ENCODE measurements around the gene APCDD1L.
A peak's percentile ranks its signal among the peaks of the same experiment; 100 is the strongest.
"Not testable (repeated sequence)": the region's sequence is repeated elsewhere in the genome, so short reads cannot be mapped to it uniquely, and the experiment has no call there.

APCDD1L gene

GRCh38 chr20:58428364-58428763, 86.8 kb downstream of the APCDD1L start:
- peaks cover 27% of the 10 kb centered on the region for H3K4me1 ChIP-seq (ENCODE audit: control insufficient read depth, insufficient read depth, low read length)
- H3K9me3 ChIP-seq (ENCODE audit: control insufficient read depth, low read length) = no peaks in the 10 kb centered on the region
- no peaks in the 10 kb centered on the region for H3K27me3 ChIP-seq (replicated peaks; ENCODE audit: control insufficient read depth, insufficient read depth, low read length)
- H3K4me3 ChIP-seq (ENCODE audit: low read length) = no peak overlapping the region
- DNase-seq (ENCODE audit: low read depth) = no peak
- H3K9ac ChIP-seq (ENCODE audit: low read length) = no peak overlapping the region
- peaks cover 21% of the 10 kb centered on the region for H3K36me3 ChIP-seq (ENCODE audit: control insufficient read depth, insufficient read depth, low read length, severe bottlenecking)

- peaks cover 21% of the 10 kb centered on the region for H3K36me3 ChIP-seq (ENCODE audit: control insufficient read depth, insufficient read depth, low read length, severe bottlenecking)
- H3K9ac ChIP-seq (ENCODE audit: low read length) = not testable (repeated sequence)
Observed at GRCh38 chr20:58427571-58427970, 87.6 kb downstream of the APCDD1L start.

DNA sequence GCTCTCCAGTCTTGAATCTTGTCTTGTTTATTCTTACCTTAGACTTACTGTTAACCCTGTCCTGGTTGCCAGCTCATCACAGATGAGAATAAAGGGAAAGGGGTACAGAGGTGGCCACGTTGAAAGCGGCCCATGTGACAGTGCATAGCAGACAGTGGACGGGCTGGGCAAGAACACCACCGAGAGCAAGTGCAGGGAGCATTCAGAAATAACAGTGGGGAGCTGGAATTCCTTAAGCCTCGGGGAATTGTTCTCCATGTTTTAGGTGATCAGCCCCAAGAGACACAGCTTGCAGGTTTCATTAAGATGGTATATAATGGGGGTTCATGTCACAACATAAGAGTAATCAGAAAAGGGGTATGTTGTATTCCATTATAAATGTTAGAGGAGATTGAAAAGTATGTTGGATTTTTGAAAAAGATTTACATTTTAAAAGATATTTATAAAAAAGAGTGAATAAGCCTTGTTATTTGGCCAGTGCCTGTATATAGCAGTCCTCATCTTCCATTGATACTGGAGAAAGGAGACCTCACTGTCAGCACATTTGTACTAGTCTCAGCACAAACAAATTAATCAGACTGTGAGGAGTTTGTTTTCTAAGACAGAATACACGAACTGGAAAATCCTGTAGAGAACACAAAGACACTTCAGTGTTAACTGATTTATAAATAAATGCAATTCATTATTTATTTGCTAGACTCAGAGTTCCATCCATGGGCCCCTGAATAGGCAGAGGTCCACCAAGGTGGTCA, 90.8 kb downstream of the APCDD1L start:
- H3K4me3 ChIP-seq (ENCODE audit: low read length) = no peak overlapping the region
- H3K27me3 ChIP-seq (replicated peaks; ENCODE audit: control insufficient read depth, insufficient read depth, low read length) = no peaks in the 10 kb centered on the region
- H3K9ac ChIP-seq (ENCODE audit: low read length) = no peak overlapping the region
- no peak for DNase-seq (ENCODE audit: low read depth)
- H3K4me1 ChIP-seq (ENCODE audit: control insufficient read depth, insufficient read depth, low read length) = peaks cover 6% of the 10 kb centered on the region
- no peaks in the 10 kb centered on the region for H3K9me3 ChIP-seq (ENCODE audit: control insufficient read depth, low read length)
- peaks cover 28% of the 10 kb centered on the region for H3K36me3 ChIP-seq (ENCODE audit: control insufficient read depth, insufficient read depth, low read length, severe bottlenecking)

More at GRCh38 chr20:58427571-58427970, 87.6 kb downstream of the APCDD1L start:
- peaks cover 19% of the 10 kb centered on the region for H3K4me1 ChIP-seq (ENCODE audit: control insufficient read depth, insufficient read depth, low read length)
- DNase-seq (ENCODE audit: low read depth); H3K9me3 ChIP-seq (ENCODE audit: control insufficient read depth, low read length); H3K27me3 ChIP-seq (replicated peaks; ENCODE audit: control insufficient read depth, insufficient read depth, low read length); H3K4me3 ChIP-seq (ENCODE audit: low read length): not testable (repeated sequence)

- no peak overlapping the region for H3K4me3 ChIP-seq (ENCODE audit: low read length)
- no peak overlapping the region for H3K9ac ChIP-seq (ENCODE audit: low read length)
- no peaks in the 10 kb centered on the region for H3K27me3 ChIP-seq (replicated peaks; ENCODE audit: control insufficient read depth, insufficient read depth, low read length)
- H3K36me3 ChIP-seq (ENCODE audit: control insufficient read depth, insufficient read depth, low read length, severe bottlenecking) = peaks cover 23% of the 10 kb centered on the region
- no peaks in the 10 kb centered on the region for H3K9me3 ChIP-seq (ENCODE audit: control insufficient read depth, low read length)
- H3K4me1 ChIP-seq (ENCODE audit: control insufficient read depth, insufficient read depth, low read length) = peaks cover 6% of the 10 kb centered on the region
- no peak for DNase-seq (ENCODE audit: low read depth)
Observed at GRCh38 chr20:58421497-58421850, 93.7 kb downstream of the APCDD1L start.

DNA sequence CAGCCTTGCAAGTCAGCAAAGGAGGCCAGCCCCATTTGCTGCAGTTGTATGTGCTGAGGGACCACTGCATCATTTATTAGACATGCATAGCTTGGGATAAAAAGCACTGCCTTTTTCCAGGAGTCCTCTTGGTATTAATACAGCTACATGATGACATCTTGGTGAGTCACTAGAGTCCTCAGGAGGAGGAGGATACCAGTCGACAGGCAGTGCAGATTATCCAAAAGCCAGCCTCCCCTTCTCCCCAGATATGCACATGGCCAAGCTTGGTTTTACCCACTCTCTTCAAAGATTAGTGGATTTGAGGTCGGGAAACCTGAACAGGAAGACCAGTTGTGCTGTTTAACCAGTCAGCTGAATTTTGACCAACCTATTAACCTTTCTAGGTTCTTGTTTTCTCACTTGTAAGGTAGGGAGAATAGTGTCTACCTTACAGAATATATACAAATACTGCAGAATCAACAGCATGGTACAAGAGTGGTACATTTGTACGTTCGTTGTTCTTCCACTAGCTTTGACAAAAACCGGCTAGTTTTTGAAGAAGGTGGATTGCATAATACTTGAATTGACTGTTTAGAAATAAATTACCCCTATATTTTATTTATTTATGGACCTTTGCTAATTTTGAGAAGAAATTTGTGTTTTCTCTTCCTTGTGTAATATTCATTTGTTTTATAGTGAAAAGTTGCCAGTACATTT, 94.3 kb downstream of the APCDD1L start:
- Histone ChIP-seq H3K36me3 (ENCODE audit: control insufficient read depth, insufficient read depth, low read length, severe bottlenecking) (peaks cover 23% of the 10 kb centered on the region), H3K9ac (ENCODE audit: low read length) (no peak overlapping the region), H3K27me3 (replicated peaks; ENCODE audit: control insufficient read depth, insufficient read depth, low read length) (no peaks in the 10 kb centered on the region), H3K4me1 (ENCODE audit: control insufficient read depth, insufficient read depth, low read length) (peaks cover 6% of the 10 kb centered on the region), H3K4me3 (ENCODE audit: low read length) (no peak overlapping the region), H3K9me3 (ENCODE audit: control insufficient read depth, low read length) (no peaks in the 10 kb centered on the region)
- DNase-seq (ENCODE audit: low read depth) = peak; percentile 42

- no peaks in the 10 kb centered on the region for H3K9me3 ChIP-seq (ENCODE audit: control insufficient read depth, low read length)
- peaks cover 6% of the 10 kb centered on the region for H3K4me1 ChIP-seq (ENCODE audit: control insufficient read depth, insufficient read depth, low read length)
- no peak overlapping the region for H3K9ac ChIP-seq (ENCODE audit: low read length)
- DNase-seq (ENCODE audit: low read depth) = no peak
- no peaks in the 10 kb centered on the region for H3K27me3 ChIP-seq (replicated peaks; ENCODE audit: control insufficient read depth, insufficient read depth, low read length)
- no peak overlapping the region for H3K4me3 ChIP-seq (ENCODE audit: low read length)
- peaks cover 18% of the 10 kb centered on the region for H3K36me3 ChIP-seq (ENCODE audit: control insufficient read depth, insufficient read depth, low read length, severe bottlenecking)
Observed at GRCh38 chr20:58418949-58419748, 96.0 kb downstream of the APCDD1L start.

GRCh38 chr20:58417438-58417837, 97.8 kb downstream of the APCDD1L start:
- H3K9ac ChIP-seq (ENCODE audit: low read length) = no peak overlapping the region
- no peaks in the 10 kb centered on the region for H3K27me3 ChIP-seq (replicated peaks; ENCODE audit: control insufficient read depth, insufficient read depth, low read length)
- H3K4me1 ChIP-seq (ENCODE audit: control insufficient read depth, insufficient read depth, low read length) = peaks cover 6% of the 10 kb centered on the region
- DNase-seq (ENCODE audit: low read depth) = no peak
- no peak overlapping the region for H3K4me3 ChIP-seq (ENCODE audit: low read length)
- H3K36me3 ChIP-seq (ENCODE audit: control insufficient read depth, insufficient read depth, low read length, severe bottlenecking) = peaks cover 15% of the 10 kb centered on the region
- no peaks in the 10 kb centered on the region for H3K9me3 ChIP-seq (ENCODE audit: control insufficient read depth, low read length)

GRCh38 chr20:58416835-58417234, 98.4 kb downstream of the APCDD1L start:
- Histone ChIP-seq H3K9ac (ENCODE audit: low read length) (no peak overlapping the region), H3K4me3 (ENCODE audit: low read length) (no peak overlapping the region), H3K9me3 (ENCODE audit: control insufficient read depth, low read length) (no peaks in the 10 kb centered on the region), H3K27me3 (replicated peaks; ENCODE audit: control insufficient read depth, insufficient read depth, low read length) (no peaks in the 10 kb centered on the region), H3K36me3 (ENCODE audit: control insufficient read depth, insufficient read depth, low read length, severe bottlenecking) (peaks cover 15% of the 10 kb centered on the region), H3K4me1 (ENCODE audit: control insufficient read depth, insufficient read depth, low read length) (peaks cover 6% of the 10 kb centered on the region)
- DNase-seq (ENCODE audit: low read depth) = no peak

DNA sequence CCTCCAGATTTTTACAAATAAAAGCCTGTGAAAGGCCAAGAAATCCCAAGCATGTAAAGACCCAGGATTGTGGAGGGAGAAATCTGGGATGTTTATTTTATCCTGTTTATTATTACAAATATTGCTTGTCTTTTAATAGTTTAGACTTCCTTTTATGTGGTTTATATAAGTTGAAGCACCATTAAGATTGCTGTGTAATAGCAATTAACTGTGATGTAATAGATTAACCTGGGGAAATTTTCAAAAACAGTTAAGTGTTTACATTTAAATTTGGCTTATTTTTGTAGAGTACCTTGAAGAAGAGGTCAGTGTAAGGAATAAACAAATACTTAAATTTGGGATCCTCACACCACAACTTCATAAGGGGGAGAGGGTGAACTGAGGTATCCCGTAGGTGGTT, 99.1 kb downstream of the APCDD1L start:
- Histone ChIP-seq H3K4me3 (ENCODE audit: low read length) (no peak overlapping the region), H3K27me3 (replicated peaks; ENCODE audit: control insufficient read depth, insufficient read depth, low read length) (no peaks in the 10 kb centered on the region), H3K4me1 (ENCODE audit: control insufficient read depth, insufficient read depth, low read length) (peaks cover 5% of the 10 kb centered on the region), H3K36me3 (ENCODE audit: control insufficient read depth, insufficient read depth, low read length, severe bottlenecking) (peaks cover 15% of the 10 kb centered on the region), H3K9ac (ENCODE audit: low read length) (no peak overlapping the region), H3K9me3 (ENCODE audit: control insufficient read depth, low read length) (no peaks in the 10 kb centered on the region)
- DNase-seq (ENCODE audit: low read depth) = no peak

DNA sequence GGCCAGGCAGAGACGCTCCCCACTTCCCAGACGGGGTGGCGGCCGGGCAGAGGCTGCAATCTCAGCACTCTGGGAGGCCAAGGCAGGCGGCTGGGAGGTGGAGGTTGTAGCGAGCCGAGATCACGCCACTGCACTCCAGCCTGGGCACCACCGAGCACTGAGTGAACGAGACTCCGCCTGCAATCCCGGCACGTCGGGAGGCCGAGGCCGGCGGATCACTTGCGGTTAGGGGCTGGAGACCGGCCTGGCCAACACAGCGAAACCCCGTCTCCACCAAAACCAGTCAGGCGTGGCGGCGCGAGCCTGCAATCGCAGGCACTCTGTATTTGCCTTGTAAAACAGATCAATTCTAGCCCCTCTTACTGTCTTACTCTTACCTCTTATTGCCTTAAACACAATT, 100.4 kb downstream of the APCDD1L start:
- not testable (repeated sequence) for H3K27me3 ChIP-seq (replicated peaks; ENCODE audit: control insufficient read depth, insufficient read depth, low read length); H3K9me3 ChIP-seq (ENCODE audit: control insufficient read depth, low read length); H3K9ac ChIP-seq (ENCODE audit: low read length); DNase-seq (ENCODE audit: low read depth); H3K4me1 ChIP-seq (ENCODE audit: control insufficient read depth, insufficient read depth, low read length); H3K4me3 ChIP-seq (ENCODE audit: low read length)
- H3K36me3 ChIP-seq (ENCODE audit: control insufficient read depth, insufficient read depth, low read length, severe bottlenecking) = peaks cover 11% of the 10 kb centered on the region

DNA sequence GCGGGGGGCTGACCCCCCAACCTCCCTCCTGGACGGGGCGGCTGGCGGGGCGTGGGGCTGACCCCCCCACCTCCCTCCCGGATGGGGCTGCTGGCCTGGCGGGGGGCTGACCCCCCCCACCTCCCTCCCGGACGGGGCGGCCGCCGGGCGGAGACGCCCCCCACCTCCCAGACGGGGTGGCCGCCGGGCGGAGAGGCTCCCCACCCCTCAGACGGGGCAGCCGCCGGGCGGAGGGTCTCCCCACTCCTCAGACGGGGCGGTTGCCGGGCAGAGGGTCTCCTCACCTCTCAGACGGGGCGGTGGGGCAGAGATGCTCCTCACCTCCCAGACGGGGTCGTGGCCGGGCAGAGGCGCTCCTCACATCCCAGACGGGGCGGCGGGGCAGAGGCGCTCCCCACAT, 101.0 kb downstream of the APCDD1L start:
- H3K9me3 ChIP-seq (ENCODE audit: control insufficient read depth, low read length); H3K9ac ChIP-seq (ENCODE audit: low read length); H3K4me1 ChIP-seq (ENCODE audit: control insufficient read depth, insufficient read depth, low read length); DNase-seq (ENCODE audit: low read depth); H3K4me3 ChIP-seq (ENCODE audit: low read length); H3K36me3 ChIP-seq (ENCODE audit: control insufficient read depth, insufficient read depth, low read length, severe bottlenecking); H3K27me3 ChIP-seq (replicated peaks; ENCODE audit: control insufficient read depth, insufficient read depth, low read length): not testable (repeated sequence)

Data from adipocyte (in vitro differentiated cells).